NCI-H748 treated with DMSO at 0.1 percent for 48 hours (cell line): Measurements from ENCODE around the gene ECSIT.

Experiments used
- DNase-seq: peaks from one replicate; lab custom pipeline; 2025; lab: John Stamatoyannopoulos, UW

The ECSIT gene

GRCh38 chr19:11504502-11505031, 24.4 kb downstream of the ECSIT start:
- DNase-seq = no peak

GRCh38 chr19:11499890-11500420, 29.0 kb downstream of the ECSIT start:
- no peak for DNase-seq

- no peak for DNase-seq
These were observed 29.7 kb downstream of the ECSIT start for GRCh38 chr19:11499220-11499726.

GRCh38 chr19:11496391-11497163, 32.4 kb downstream of the ECSIT start:
- no peak for DNase-seq

- no peak for DNase-seq
These were observed 33.0 kb downstream of the ECSIT start for GRCh38 chr19:11495885-11496284.

GRCh38 chr19:11495481-11495880, 33.5 kb downstream of the ECSIT start:
- no peak for DNase-seq

- DNase-seq = no peak
These were observed 34.2 kb downstream of the ECSIT start for GRCh38 chr19:11494634-11495285.

- no peak for DNase-seq
These were observed 39.6 kb downstream of the ECSIT start for GRCh38 chr19:11489378-11489777.

- no peak for DNase-seq
These were observed 42.1 kb downstream of the ECSIT start for GRCh38 chr19:11486661-11487503.

GRCh38 chr19:11485245-11485837, 43.6 kb downstream of the ECSIT start:
- DNase-seq = no peak

- DNase-seq = no peak
These were observed 45.4 kb downstream of the ECSIT start for GRCh38 chr19:11483366-11484111.

- peak; percentile 46 for DNase-seq
These were observed 46.4 kb downstream of the ECSIT start for GRCh38 chr19:11482384-11483050.

GRCh38 chr19:11481534-11482383, 47.2 kb downstream of the ECSIT start:
- DNase-seq = peak; percentile 82

- peak; percentile 41 for DNase-seq
These were observed 48.0 kb downstream of the ECSIT start, which contains the start of gene ELAVL3 for GRCh38 chr19:11480715-11481533. TSS of gene ELAVL3 (minus strand) at chr19:11481046. CDS start at chr19:11480608, 438 bp downstream.

- DNase-seq = no peak
These were observed 48.8 kb downstream of the ECSIT start for GRCh38 chr19:11479898-11480714.

- DNase-seq = peak; percentile 52
These were observed 49.6 kb downstream of the ECSIT start for GRCh38 chr19:11479090-11479897.
